ENCODE results near the gene PTPRG.
"Not testable (repeated sequence)": the region's sequence is repeated elsewhere in the genome, so short reads cannot be mapped to it uniquely, and the experiment has no call there.

Gene PTPRG

DNA sequence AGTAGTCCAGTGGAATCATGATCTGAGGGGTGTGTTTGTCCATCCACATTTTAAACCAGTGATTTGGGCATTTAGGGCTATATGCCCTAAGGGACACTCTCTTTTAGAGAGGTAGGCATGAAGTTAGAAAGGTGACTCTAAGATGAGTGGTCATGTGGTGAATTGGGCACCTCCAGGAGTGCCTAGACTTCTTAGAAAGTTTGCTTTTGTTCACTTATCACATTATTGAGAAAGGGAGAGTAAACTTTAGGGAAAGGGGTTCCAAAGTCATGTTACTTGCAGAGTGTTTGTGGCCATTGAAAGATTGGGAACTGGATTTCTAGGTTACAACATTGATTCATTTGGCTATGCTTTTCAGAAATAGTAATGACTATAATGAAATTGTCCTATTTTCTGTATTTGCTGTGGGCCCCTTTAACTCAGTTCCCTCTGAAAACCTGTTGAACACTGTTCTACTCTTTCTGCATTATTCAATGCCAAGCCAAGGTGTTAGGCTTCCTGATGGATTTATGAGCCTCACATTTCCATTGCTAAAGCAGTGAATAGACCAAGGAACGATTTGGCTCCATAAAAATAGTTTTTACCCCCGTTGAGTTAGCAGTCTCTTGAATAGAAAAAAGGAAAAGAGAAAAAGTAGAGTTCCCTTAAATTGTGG, 169.3 kb downstream of the PTPRG start:
- no peak for DNase-seq

DNA sequence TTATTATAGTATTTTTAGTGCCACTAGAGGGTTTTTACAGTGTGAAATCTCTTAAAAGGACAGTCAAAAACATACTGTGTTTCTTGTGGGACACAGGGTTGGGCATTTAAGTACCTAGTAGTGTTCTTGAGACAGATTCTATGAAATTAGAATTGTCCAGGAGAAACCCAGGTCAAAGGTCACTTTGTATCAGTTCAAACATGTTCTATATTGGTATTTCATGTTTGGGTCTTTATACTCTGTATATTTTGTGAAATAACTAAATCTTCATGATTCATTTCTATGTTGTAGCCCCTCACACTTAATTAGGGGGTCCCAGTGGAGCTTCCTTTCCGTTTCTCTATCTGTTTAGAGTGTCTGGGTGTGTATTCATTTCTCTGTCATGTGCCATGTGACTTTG, 171.6 kb downstream of the PTPRG start:
- DNase-seq = no peak

DNA sequence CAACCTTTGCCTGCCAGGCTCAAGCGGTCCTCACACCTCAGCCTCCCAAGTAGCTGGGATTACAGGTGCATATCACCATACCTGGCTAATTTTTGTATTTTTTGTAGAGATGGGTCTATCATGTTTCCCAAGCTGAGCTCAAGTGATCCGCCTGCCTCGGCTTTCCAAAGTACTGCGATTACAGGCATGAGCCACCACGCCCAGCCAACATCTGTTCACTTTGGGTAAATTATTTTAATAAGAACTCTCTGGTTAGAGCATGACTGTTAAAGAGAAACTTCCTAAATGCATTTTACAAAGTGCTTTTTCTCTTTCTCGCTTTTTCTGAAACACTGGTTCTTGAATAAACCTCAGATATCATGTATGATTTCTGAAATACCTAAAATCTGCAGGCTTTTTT, 172.5 kb downstream of the PTPRG start:
- DNase-seq = no peak

DNA sequence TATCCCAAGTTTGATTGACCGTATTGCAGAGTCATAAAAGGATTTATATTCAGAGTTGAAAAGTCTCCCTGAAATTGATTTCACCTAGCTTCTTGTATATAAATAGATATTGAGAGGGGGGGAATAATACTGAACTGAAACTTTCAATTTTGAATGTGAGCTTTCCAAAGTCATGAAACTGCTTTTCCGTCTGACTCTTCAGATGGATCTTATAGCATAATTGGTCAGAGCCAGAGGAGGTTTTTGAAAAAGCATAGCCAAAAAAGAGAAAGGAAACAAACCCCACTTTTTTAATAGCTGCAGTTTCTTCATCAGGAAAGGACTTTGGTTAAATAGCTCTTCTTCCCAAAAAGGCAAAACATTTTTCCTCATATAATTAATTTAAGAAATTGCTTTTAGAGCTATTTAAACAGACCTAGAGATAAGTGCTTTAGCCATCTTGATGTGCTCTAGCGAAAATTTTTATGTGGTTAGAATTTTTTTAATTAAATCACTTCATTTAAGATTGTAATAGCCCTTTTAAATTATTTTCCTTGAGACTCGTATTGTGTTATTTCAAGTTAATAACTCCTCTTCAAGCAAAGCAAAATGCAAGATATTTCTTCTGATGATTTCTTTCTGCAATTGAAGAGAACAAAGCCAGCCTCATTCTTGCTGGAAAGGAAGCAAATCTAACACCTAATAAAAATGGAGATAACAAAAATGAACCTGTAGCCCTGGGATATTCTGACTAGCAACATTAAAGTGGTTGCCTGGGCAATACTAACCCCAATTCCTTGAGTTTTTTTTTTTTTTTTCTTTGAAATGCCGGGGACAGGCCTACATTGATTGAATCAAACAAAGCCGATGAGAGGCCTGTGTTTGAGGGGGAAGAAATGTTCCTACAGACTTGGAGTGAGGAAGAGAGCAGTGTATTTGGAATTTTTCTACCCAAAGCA, 173.6 kb downstream of the PTPRG start:
- DNase-seq = no peak

DNA sequence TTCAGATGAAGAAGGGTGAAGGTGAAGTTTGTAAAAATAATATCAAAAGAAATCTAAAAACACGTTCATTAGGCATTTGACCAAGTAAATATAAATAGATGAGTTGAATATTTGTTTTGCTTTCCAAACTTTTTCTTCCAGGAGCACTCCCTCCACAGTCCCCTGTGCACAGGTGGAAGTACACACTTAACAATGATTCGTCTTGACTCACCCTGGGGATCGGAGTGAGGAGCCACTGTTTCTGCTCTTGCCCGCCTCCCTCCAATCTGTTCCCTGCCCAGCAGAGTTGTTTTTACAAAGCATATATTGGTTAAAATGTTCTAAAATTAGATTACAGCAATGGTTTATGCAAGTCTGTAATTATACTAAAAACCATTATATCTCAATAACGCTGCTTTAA, 175.1 kb downstream of the PTPRG start:
- no peak for DNase-seq

DNA sequence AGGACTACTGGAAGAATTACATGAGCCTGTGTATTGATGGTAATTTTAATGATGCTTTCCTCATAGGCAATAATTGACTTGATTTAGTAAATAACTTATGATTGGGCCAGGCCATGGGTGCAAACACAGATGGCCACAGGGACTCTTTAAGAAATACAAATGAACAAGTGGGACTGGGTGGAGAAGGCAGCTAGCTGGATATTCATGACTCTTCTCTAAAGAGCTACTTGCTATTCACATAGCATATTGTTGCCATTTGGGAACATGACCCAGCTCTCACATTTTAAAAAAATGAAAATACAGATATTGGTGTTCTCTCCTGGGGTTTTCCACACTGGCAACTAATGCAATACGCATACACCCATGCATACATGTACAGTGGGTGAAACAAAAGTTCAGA, 178.3 kb downstream of the PTPRG start:
- no peak for DNase-seq

DNA sequence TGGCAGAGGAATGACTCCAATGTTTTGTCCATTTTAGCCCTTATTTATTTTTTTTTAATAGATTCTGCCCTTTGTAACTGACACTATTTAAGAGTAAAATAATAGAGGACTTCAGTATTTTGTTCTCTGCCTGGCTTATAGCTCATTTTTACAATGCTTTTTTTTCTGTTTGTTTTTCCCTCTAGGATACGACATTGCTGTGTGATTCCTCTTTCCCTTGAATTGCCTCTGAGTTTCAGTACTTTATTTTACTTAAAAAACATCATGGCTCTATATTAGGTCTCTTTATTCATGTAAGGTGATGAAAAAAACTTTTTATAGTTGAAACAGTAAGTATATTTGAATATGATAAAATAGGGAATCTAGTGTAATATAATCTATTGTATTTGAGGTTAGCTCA, 179.1 kb downstream of the PTPRG start:
- no peak for DNase-seq

- DNase-seq = no peak
These were observed 180.2 kb downstream of the PTPRG start for GRCh38 chr3:61741551-61741950.

DNA sequence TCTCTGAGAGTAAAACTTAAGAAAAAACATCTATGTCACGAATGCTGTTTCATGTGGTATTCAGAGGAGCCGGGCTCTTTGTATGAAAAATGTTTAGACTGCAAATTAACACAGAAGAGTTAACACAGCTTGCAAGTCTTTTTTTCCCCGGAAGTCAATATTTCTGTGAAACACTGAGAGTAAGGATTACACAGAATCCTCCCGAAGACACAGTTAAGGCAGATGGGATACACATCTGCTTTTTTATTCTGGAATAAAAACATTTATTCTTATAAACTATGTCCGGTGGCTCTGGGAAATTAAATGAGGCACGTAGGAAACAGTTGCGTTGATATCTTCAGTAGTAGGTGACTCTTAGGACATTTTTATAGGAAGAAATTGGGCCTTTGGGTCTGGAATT, 180.6 kb downstream of the PTPRG start:
- no peak for DNase-seq

GRCh38 chr3:61743067-61743466, 181.7 kb downstream of the PTPRG start:
- no peak for DNase-seq

DNA sequence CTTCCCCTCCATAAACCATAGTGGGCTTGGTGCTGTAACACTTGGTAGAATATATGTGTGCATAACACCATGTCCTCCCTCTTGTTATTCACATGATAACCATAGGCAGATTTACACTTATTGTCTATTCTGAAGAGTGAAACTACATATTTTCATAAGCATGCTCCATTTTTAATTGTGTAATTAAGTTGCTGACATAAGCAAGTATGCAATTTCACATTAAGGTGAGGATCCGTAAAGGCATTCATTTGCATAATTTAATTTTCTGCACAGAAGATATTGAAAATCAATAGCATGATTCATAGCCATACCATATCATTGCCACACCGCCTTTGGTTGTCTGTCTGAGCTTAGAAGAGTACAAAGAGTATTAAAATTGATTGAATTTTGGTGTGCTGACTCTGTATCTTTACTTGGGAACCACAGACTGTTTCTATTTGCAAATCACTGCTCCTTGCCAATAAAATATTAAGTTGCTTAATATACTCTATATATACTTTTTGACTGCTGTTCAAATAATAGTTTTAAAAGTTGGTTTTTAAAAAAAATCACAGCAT, 182.4 kb downstream of the PTPRG start:
- no peak for DNase-seq

GRCh38 chr3:61748288-61748687, 186.9 kb downstream of the PTPRG start:
- DNase-seq = no peak

- no peak for DNase-seq
These were observed 189.4 kb downstream of the PTPRG start for GRCh38 chr3:61750766-61751165.

DNA sequence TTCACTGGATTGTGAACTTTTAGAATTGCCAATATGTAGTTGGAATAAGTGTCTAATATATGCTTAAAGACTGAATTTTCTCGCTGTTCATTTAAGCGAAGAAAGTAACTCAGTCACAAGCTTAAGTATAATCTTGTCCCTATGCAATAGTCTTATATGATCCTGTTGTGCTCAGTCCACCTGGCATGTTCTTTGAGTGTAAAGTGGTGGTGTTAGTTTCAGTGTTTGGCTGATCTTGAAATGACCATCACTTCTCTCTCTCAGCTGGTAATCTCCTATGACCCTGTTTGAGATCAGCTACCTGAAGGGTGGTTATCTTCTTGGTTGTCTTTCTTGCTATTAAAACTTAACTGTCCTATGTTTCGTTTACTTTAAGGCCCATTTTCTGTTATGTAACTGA, 197.5 kb downstream of the PTPRG start:
- no peak for DNase-seq

- not testable (repeated sequence) for DNase-seq
These were observed 199.4 kb downstream of the PTPRG start for GRCh38 chr3:61760783-61761182.

GRCh38 chr3:61761694-61762430, 200.5 kb downstream of the PTPRG start:
- DNase-seq = no peak

DNA sequence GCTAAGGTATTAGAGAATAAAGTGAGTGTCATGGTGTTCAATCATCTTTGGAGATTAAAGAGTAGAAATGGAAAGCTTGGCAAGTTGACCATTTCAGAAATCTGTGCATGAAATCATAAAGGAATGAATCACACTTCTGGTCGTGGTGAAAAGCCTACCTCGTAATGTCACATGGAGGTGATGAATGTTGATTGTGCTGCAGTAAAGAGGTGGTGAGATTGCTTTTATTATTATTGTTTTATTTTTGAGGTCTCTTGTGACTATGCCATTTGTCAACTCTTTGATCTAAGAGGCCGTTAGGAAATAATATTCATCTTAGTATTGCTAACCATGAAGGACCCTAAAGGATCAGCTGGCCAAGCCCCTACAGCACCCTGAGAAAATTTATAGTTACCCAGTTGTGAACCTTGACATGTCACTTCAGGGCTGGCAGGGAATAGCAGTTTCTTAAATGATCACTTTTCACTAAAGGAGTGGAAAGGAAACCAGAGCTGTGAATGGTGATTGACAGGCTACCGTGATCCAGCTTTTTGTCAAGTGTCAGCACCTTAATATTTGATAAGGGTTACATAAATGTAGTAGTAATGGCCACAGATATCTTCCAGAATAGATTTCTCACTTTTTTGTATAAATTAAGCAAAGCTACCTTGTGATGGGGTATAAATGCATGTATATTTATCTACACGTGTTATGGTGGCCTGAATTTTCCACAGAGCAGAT, 203.9 kb downstream of the PTPRG start:
- no peak for DNase-seq

DNA sequence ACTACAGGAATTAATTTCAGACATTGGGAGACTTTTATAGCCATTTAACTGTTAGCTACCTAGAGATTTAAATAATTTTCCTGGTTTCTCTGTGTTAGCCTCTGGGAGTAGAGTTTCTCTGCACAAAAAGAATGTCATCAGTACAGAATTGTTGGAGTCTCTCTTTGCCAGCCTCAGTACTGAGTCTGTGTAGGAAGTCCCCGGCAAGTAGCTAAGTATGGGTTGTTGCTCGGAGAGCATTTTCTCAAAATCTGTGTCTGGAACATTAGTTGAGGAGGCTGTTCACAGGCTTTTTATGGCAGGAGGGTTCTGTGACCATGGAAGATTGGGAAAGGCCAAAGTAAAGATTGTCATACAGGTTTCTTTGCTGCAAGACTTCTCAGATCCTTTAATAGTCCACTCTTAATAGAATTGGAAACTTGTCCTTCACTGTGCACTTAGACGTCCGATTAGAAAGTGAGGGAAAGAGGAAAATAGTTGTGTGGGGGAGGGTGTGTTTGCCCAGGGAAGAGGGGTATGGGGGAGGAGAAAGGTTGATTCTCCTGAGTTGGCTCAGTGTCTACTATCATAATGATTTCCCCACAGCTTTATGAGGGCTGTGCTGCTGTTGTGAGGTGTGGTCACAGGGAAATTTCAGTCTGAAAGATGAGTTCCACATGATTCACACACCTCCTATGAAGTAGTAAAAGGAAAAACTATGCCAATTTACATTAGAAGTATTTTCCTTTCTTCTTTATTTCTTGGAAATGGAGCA, 207.1 kb downstream of the PTPRG start:
- DNase-seq = no peak

- no peak for DNase-seq
These were observed 208.1 kb downstream of the PTPRG start for GRCh38 chr3:61769266-61769990.

DNA sequence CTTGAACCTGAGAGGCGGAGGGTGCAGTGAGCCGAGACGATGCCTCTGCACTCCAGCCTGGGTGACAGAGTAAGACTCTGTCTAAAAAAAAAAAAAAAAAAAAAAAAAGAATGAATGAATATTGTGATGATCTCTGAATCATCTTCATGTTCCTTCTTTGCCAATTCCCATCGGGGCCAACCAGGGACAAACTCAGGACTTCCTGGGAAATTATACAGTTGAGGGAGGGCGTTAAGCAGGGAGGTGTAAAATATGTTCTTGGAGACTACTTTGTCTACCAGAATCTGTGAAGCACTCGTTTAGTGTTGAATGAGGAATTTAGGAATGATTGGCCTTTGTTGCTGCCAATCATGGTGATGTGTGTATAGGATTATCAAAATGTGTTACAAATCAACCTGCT, 210.6 kb downstream of the PTPRG start:
- no peak for DNase-seq

- no peak for DNase-seq
These were observed 211.1 kb downstream of the PTPRG start for GRCh38 chr3:61772456-61772855.

Data from MV-4-11 (cell line).